ENCODE measurements around the gene DROSHA.

The DROSHA gene

GRCh38 chr5:31530541-31531265 is 1.2 kb downstream of the DROSHA start:
- no peak for DNase-seq

GRCh38 chr5:31523041-31523440 is 8.9 kb downstream of the DROSHA start:
- no peak for DNase-seq

- DNase-seq = no peak
Measured at GRCh38 chr5:31516802-31517201, 15.1 kb downstream of the DROSHA start.

- no peak for DNase-seq
Measured at GRCh38 chr5:31511305-31511704, 20.6 kb downstream of the DROSHA start.

- no peak for DNase-seq
Measured at GRCh38 chr5:31504529-31504928, 27.4 kb downstream of the DROSHA start.

GRCh38 chr5:31502506-31502905 is 29.4 kb downstream of the DROSHA start:
- DNase-seq = no peak

- no peak for DNase-seq
Measured at GRCh38 chr5:31500256-31500655, 31.6 kb downstream of the DROSHA start.

- no peak for DNase-seq
Measured at GRCh38 chr5:31496891-31497290, 35.0 kb downstream of the DROSHA start.

GRCh38 chr5:31496301-31496700 is 35.6 kb downstream of the DROSHA start:
- DNase-seq = no peak

GRCh38 chr5:31495336-31495735 is 36.6 kb downstream of the DROSHA start:
- no peak for DNase-seq

- DNase-seq = no peak
Measured at GRCh38 chr5:31492869-31493268, 39.0 kb downstream of the DROSHA start.

- DNase-seq = no peak
Measured at GRCh38 chr5:31487506-31487905, 44.4 kb downstream of the DROSHA start.

- no peak for DNase-seq
Measured at GRCh38 chr5:31486441-31486840, 45.5 kb downstream of the DROSHA start.

- DNase-seq = no peak
Measured at GRCh38 chr5:31485376-31486207, 46.3 kb downstream of the DROSHA start.

GRCh38 chr5:31481531-31482165 is 50.2 kb downstream of the DROSHA start:
- DNase-seq = no peak

- no peak for DNase-seq
Measured at GRCh38 chr5:31479706-31480105, 52.2 kb downstream of the DROSHA start.

- DNase-seq = no peak
Measured at GRCh38 chr5:31478901-31479300, 53.0 kb downstream of the DROSHA start.

- no peak for DNase-seq
Measured at GRCh38 chr5:31477971-31478370, 53.9 kb downstream of the DROSHA start.

- no peak for DNase-seq
Measured at GRCh38 chr5:31477516-31477915, 54.4 kb downstream of the DROSHA start.

- DNase-seq = no peak
Measured at GRCh38 chr5:31476738-31477141, 55.2 kb downstream of the DROSHA start.

- no peak for DNase-seq
Measured at GRCh38 chr5:31471916-31472315, 60.0 kb downstream of the DROSHA start.

GRCh38 chr5:31471040-31471439 is 60.9 kb downstream of the DROSHA start:
- DNase-seq = no peak

GRCh38 chr5:31470608-31471007 is 61.3 kb downstream of the DROSHA start:
- DNase-seq = no peak

- no peak for DNase-seq
Measured at GRCh38 chr5:31469886-31470285, 62.0 kb downstream of the DROSHA start.
